Stimulated activated CD4-positive, alpha-beta T cell treated with anti-CD3 and anti-CD28 coated beads, TNF-alpha, amount 100 ng/mL, for 24 hours (primary cell): ENCODE results near the gene ZNF710.
A peak's percentile ranks its signal among the peaks of the same experiment; 100 is the strongest.

Experiments used
- DNase-seq, 3 experiments: peaks; one replicate each; pipeline ENCODE4 v3.0.0-alpha.2; 2020; ENCODE audit warnings: low read depth in 3 of 3

ZNF710 gene

GRCh38 chr15:90037961-90038631 is 37.0 kb downstream of the ZNF710 start:
- DNase-seq = peak in 2 of 3 experiments; percentile 49 to 50

GRCh38 chr15:90038632-90039095 is 37.5 kb downstream of the ZNF710 start:
- no peak for DNase-seq

DNA sequence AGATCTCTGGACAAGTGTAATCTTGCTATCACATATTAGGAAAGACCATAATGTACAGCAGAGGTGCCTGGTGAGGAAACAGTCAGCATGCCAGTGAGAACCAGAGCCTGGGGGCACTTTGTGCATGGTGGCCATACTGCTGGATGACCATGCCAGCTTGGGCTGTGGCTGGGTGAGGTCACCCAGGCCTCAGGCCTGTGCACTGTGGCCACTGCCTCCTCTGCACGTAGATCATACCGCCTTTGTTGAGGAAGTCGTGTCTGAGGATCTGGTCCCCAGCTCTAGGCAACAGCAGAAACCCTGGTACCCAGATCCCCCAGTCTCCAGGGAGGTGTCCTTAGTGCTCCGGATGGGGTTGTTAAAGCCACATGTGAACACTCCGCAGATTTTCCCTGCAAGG is 38.9 kb downstream of the ZNF710 start:
- no peak for DNase-seq

DNA sequence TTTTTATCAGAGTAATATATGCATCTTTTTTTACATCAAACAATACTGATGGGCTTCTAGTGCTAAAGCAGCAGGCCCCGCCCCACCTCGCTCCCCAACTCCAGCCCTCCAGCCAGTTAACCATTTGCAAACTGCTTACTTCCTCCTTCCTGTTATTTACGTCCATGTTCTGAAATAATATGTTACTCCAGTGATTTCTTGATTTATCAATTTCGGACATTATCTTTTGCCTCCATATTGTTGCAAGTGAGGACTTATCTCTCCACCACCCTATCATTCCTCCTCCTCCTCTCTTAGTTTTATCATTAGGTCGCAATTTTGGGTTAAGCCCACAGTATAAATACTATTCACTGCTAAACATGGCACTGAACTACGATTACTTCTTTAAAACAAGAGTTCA is 39.5 kb downstream of the ZNF710 start:
- DNase-seq = no peak

DNA sequence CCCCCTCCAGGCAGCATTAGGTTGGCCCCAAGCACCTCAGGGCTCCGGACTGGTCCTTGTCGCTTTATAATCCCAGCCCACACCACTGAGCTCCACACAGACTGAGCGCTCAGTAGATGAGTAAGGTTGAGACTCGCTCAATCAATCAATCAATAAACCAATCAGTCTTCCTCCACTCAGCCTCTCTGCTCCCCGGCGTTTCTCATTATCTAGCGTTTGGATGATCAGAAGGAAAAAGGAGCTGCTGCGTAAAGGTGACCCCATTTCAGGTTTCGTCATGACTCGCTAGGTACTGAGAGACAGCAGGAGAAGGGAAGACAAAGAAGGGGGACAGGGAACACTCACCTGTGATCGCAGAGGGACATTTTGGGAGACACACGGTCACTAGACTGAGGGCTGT is 41.2 kb downstream of the ZNF710 start:
- no peak for DNase-seq

DNA sequence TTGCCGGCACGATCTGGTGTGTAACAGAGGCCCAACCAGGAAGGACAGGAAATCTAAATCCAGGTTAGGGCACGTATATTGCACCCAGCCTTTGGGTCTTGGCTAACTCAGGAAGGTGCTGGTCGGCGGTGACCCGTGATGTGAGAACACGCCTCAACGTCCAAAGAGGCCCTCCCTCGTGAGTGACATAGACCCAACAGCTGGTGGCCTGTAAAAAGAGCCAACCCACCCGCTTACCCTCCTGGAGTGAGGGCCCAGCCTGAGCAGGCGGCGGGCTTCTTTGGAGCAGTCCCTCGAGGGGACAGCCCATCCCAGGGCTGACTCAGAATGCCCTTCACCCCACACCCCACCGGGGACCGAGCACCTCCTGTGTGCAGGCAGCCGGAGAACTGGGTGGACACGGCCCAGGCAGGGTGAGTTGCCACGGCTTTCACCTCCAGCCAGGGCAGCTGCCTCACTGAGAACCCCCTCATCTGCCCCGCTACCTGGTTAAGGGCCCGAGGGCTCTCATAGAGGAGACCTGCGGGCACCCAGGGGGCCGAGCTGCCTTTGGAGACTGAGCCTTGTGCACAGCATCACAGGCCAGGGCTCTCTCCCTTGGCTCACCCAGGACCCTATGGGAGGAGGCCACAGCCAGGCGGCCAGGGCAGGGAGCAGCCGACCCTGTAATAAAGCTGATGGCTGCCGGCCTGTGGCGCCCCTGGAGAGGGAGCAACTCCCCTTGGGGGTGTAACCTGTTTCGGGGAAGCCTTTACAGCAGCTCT is 41.8 kb downstream of the ZNF710 start:
- DNase-seq = no peak

- DNase-seq = no peak
Observed at GRCh38 chr15:90043530-90044010, 42.4 kb downstream of the ZNF710 start.

- no peak for DNase-seq
Observed at GRCh38 chr15:90044191-90044590, 43.1 kb downstream of the ZNF710 start.

GRCh38 chr15:90044916-90045371 is 43.8 kb downstream of the ZNF710 start:
- no peak for DNase-seq

- no peak for DNase-seq
Observed at GRCh38 chr15:90046289-90046688, 45.2 kb downstream of the ZNF710 start.

DNA sequence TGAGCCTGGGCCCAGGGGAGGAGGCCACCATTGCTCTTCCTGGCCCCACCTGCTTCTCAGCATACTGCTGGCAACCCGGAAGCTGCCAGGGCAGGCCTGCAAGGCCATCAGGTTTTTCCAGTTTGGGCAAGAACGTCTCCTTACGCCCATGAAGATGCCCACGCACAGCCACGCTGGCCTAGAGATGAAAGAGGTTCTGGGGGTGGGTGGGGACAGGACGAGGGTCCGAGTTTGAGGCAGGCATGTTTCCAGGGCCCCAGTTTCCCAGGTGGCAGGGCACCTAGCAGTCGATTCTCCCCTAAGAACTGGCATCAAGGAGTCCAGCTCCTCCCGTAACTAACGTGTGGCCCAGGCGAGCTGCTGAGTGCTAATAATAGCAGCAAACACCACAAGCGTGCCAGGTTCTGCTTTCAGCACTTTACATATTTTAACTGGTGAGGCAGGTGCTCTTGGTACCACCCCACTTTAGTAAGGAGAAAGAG is 45.8 kb downstream of the ZNF710 start:
- DNase-seq = no peak

GRCh38 chr15:90047956-90048575 is 46.9 kb downstream of the ZNF710 start:
- no peak for DNase-seq

DNA sequence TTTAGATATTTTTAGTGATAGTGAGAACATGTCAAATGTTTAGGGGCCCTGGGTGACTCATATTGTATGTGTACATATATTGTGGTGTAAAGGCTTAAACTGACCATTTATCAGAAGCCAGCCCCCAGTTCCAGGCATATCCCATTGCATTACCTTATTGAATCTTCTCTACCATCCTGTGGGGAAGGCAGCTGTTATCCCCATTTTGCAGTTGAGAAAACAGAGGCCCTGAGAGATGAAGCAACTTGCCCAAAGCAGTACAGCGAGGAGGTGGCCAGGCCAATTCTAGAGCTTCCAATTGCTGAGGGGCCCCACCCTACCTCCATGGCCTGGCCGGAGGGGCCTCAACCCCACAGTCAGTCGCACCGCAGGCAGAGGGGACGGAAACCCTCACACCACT is 47.9 kb downstream of the ZNF710 start:
- no peak for DNase-seq

DNA sequence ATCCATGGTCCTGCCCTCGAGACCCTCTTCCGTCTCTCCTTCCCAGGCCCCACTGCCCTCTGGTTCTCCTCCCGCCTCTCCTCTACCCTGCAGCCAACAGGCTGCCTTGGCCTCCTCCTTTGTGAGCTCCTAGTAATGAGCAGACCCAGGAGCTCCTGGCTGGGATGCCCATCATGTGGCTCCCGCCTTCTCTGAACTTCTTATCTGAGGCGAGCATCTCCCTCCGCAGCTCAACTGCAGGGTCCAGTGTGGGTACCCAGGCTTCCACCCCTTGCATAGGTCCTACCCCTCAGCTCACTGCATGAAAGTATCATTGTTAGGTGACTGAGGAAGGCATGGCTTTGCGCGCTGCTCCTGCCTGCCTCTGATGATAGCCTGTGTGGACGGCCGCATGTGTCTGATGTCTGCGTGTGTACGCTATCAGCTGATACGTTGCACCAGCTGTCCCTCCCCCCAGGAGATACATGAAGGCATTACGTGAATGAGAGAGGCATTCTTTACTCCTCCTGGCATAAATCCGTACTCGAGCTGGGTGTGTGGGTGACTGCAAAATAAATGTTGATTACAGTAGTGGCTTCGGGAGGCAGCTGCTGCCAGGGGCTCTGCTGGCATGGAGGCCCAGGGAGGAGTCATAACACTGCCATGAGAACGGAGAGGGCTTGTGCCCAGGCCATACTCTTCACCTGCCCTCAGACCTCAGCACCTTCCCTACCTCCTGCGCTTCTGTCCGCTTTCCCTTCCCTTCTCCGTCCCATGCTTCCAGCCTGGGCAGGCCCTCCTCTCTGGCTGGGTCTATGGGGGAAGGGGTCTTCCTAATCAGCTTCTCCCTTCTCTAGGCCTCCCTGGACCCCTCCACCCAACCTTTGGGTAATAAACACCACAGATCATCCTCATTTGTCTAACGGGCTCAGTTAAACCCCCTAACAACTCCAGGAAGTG is 48.8 kb downstream of the ZNF710 start:
- DNase-seq = no peak

- DNase-seq = no peak
Observed at GRCh38 chr15:90051874-90052273, 50.8 kb downstream of the ZNF710 start.

DNA sequence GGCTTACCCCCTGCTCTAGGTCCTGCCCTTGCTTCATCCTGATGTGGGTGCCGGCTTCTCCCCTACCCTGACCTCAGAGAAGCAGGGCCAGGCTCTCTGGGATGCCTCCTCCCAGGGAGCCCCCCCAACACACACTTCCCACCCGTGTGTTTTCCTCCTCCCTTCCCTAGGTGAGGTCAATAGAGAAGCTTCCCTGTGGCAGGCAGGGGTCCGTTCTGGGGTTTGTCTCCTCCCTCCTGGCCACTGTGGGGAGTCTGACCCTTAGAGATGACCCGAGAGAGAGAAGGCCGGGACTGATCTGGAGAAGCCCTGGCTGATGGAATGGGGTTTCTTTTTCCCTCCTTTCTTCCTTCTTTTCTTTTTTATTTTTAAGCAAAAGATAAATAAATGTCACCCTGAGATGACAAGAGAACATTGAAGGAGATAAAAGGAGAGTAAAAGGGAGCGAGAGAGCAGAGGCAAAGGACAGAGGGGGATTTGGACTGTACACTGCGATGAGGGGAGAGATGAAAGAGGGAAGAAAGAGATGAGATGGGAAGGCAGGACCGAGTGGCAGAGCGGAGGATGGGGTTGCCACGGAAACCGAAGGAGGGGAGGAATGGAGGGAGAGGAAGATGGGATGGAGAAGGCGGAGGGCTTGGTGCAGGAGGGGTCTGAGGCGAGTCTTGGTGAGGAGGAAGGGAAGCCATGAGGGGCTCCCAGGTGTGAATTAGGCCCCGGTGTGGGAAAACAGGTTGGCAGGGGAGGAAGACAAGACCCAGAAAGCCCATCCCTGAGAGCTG is 52.8 kb downstream of the ZNF710 start:
- no peak for DNase-seq

- no peak for DNase-seq
Observed at GRCh38 chr15:90054618-90055097, 53.5 kb downstream of the ZNF710 start.

DNA sequence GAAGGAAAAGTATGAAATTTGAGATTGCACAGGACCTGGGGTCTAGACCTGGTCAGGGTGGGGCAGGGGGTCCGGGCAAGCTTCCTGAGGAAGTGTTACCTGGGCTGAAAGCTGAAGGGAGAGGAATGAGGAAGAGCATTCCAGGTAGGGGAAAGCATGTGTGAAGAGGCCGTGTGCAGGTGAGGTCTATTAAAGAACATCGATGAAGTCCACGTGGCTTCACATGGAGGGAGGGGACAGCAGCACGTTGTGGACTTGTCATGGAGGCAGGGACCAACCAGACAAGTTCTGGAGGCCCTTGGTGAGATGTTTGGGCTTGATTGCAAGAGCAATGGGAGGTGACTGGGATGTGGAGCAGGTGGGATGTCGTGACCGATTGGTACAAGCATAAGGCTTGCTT is 54.1 kb downstream of the ZNF710 start:
- no peak for DNase-seq

DNA sequence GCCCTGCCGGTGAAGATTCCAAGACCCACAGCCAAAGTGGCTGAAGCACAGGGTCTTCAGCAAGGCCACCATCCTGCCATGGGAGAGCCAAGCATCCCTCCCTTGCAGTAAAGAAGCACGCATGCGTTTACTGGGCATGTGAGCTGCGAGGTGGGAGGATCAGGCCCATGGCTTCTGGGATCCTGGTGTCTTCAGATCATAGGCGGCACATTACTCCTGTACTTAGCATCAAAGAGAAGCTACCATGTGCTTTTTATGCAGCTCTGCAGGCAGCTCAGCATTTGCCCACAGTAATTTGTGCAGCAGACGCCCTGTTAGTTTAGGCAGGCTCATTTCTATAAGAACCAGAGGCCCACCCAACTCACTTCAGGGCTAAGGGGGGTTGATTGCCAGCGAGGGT is 55.4 kb downstream of the ZNF710 start:
- no peak for DNase-seq

DNA sequence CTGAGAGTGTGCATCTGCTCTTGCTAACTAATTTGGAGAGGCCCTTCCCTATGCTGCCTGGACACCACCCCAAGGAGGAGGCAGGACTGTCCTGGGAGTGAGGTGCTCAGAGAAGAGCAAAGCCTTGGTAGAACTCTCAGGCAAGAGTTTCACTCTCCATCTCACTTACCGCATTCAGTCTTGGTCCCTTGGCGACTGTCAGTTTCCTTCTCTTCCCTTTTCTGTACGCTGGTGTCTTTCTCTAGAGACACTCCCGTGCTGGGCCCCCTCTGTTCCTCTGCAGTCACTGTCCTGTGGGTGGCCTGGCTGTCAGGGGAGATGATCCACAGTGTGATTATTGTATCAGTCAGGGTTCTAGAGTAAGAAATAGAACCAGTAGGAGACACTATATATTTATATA is 57.2 kb downstream of the ZNF710 start:
- no peak for DNase-seq
